ENCODE measurements around the gene FEN1.

The FEN1 gene

DNA sequence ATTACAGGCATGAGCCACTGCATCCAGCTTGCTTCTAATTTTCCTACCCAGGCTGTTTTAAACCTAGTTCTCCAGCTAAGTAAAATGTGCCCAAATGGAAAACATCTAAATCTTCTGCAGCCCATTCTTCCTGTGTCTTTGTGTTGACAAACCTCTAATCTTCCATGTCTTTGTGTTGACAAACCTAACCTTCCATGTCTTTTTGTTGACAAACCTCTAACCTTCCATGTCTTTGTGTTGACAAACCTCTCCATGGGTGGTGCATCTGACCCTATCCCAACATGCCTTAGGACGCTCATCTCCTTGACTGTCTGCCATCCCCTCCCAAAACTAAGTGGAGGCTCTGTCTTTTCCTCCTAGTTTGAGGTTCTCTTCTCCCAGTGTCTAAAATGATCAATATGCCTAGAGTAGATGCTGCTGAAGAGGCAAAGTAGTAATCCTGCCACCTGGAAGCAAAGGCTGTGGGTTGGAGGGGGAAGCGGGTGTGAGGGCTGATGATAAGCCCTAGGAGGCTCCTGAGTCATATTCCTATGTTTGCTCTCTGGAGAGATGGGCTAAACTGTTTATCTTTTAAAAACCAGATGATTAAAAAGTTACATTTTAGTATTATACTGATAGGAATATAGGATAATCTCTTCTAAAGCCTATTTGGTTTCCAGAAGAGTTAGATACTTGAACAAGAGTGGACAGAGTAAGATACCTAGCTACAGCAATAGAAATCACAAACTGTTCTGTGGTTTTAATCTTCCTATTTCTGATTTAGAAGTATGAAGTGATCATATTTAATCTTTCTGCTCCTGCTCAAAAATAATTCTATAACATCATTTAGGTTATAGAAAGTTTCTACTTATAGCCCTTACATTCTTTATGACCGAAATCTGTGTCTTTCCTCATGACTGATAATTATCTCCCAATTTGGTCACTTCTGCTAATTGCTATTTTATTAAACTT is 7.9 kb downstream of the FEN1 start:
- ChIA-PET CTCF (interaction anchor here (0.9 to 14.8 kb wide), 11 partner anchors 9 to 510 kb away, joined by 3 to 297 read pairs (median 11); partner anchors contain the start of genes BEST1, FADS1, FADS2 and FEN1), POLR2A (no interaction called here)
- DNase-seq (ENCODE audit: low read depth, low spot score): no peak
- TF ChIP-seq, protein P1, sequence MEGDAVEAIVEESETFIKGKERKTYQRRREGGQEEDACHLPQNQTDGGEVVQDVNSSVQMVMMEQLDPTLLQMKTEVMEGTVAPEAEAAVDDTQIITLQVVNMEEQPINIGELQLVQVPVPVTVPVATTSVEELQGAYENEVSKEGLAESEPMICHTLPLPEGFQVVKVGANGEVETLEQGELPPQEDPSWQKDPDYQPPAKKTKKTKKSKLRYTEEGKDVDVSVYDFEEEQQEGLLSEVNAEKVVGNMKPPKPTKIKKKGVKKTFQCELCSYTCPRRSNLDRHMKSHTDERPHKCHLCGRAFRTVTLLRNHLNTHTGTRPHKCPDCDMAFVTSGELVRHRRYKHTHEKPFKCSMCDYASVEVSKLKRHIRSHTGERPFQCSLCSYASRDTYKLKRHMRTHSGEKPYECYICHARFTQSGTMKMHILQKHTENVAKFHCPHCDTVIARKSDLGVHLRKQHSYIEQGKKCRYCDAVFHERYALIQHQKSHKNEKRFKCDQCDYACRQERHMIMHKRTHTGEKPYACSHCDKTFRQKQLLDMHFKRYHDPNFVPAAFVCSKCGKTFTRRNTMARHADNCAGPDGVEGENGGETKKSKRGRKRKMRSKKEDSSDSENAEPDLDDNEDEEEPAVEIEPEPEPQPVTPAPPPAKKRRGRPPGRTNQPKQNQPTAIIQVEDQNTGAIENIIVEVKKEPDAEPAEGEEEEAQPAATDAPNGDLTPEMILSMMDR (IDR thresholded peaks at IDR 0.05; ENCODE audit: insufficient read depth, low read length, missing control alignments): no peak
- no peak overlapping the region for H3K4me3 ChIP-seq (ENCODE audit: low read depth, low read length)

DNA sequence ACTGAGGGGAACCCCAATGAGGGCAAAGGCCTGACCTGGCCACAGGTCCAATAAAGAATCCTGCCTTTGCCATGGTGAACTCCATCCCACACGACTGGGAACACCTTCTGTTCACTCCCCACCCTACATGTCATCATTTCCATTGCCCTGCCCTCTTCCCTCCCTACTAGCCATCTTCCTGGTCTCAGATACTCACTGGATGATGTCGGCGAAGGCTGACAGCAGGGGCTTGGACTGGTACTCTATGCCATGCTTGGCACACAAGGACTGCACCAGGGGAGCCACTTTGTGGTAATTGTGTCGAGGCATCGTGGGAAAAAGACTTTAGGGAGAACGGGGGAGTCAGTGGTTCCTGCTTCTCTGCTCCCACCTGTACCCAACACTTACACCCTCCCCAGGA is 9.9 kb downstream of the FEN1 start:
- no peak overlapping the region for H3K4me3 ChIP-seq (ENCODE audit: low read depth, low read length)
- ChIA-PET POLR2A (no interaction called here), CTCF (interaction anchor here (0.9 to 2.9 kb wide), 8 partner anchors 11 to 509 kb away, joined by 3 to 13 read pairs (median 5); no protein-coding TSS in a partner anchor)
- no peak for DNase-seq (ENCODE audit: low read depth, low spot score)
- TF ChIP-seq, protein P1 (IDR thresholded peaks at IDR 0.05; ENCODE audit: insufficient read depth, low read length, missing control alignments): no peak

DNA sequence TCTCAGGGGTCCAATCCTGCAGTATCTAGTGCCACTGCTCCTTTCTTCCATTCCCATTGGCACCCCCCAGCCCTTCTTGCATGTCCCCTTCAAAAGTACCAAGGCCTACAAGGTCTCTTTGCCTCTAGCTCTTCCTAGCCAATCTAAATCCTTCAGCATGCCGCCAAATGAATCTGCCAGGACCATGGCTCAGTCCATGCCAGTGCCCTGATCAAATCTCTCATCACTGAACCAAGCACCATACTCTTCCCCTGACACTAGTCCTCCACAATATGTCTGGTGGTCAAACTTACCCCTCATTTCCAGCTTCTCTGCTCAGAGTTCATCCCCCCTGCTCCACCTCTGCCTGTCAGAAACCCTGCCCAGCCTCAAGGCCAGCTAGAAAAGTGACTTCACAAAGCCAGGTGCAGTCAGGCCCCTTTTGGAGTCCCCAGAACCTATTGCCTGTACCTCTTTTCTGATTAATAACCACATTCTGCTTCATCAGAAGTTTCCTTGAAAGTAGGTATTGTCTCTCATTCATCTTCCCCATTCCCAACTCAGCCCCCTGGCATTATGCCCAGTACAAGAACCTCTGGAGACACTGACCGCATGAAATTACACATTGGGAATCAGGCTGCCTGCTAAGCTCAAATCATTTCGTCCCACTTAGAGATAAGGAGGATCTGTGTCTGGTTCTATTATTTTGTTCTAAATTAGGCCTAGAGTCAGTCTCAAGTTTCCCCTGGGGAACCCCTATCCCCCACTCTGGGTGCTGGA is 11.4 kb downstream of the FEN1 start:
- TF ChIP-seq, protein P1 (IDR thresholded peaks at IDR 0.05; ENCODE audit: insufficient read depth, low read length, missing control alignments): no peak
- CTCF ChIA-PET: interaction anchor here (1.2 to 2.9 kb wide), 5 partner anchors 8 to 304 kb away, joined by 4 to 13 read pairs (median 5); no protein-coding TSS in a partner anchor
- POLR2A ChIA-PET: no interaction called here

DNA sequence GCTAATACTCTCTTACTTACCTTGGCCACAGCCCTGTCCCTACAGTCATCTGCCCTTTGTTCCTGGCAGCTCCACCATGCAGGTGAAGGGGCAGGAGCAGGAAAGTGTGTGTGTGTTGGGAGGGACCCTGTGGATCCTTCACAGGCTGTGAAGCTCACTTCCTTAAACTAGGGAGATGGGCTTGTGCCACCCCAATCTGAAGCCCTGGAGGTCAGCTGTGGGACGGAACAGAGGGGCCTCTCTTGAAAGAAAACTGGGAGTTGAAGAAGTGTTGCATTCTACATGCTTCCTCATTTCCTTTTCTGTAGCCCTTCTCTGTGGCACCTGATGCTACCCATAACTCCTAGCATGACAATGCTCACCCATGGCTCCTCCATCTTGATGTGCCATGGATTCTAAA is 12.4 kb downstream of the FEN1 start:
- DNase-seq (ENCODE audit: low read depth, low spot score): no peak
- no peak overlapping the region for H3K4me3 ChIP-seq (ENCODE audit: low read depth, low read length)
- TF ChIP-seq, protein P1 (IDR thresholded peaks at IDR 0.05; ENCODE audit: insufficient read depth, low read length, missing control alignments): no peak
- CTCF ChIA-PET: interaction anchor here (1.1 to 3.7 kb wide), 5 partner anchors 8 to 303 kb away, joined by 5 to 44 read pairs (median 11); partner anchors contain the start of gene FADS1
- POLR2A ChIA-PET: no interaction called here

More for the DNA sequence above, 11.4 kb downstream of the FEN1 start:
- no peak for DNase-seq (ENCODE audit: low read depth, low spot score)
- H3K4me3 ChIP-seq (ENCODE audit: low read depth, low read length): no peak overlapping the region

DNA sequence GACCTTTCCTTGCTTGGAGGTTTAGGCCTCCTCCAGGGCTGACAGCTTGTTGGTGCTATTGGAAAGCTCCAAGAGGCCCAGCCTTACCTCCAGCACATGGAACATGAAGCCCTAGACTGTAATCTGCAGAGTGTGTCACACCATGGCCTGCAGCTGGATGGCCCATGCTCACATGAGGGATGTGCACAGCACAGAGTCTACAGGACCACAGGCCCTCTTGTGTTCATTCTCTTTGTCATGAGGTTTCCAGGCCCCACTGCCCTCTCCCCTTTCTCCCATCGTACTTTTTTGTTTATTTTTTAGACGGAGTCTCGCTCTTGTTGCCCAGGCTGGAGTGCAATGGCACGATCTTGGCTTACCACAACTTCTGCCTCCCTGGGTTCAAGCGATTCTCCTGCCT is 14.1 kb downstream of the FEN1 start:
- ChIA-PET POLR2A (no interaction called here), CTCF (interaction anchor here (1.0 to 3.7 kb wide), 7 partner anchors 9 to 141 kb away, joined by 3 to 44 read pairs (median 5); partner anchors contain the start of gene FADS1)
- no peak overlapping the region for H3K4me3 ChIP-seq (ENCODE audit: low read depth, low read length)
- TF ChIP-seq, protein P1 (IDR thresholded peaks at IDR 0.05; ENCODE audit: insufficient read depth, low read length, missing control alignments): no peak
- no peak for DNase-seq (ENCODE audit: low read depth, low spot score)
